NCI-H187 treated with DMSO at 0.1 percent for 48 hours (cell line): Measurements from ENCODE around the gene NR4A1.

Source experiments
- DNase-seq: peaks from one replicate; lab custom pipeline; 2025; lab: John Stamatoyannopoulos, UW

Gene NR4A1

DNA sequence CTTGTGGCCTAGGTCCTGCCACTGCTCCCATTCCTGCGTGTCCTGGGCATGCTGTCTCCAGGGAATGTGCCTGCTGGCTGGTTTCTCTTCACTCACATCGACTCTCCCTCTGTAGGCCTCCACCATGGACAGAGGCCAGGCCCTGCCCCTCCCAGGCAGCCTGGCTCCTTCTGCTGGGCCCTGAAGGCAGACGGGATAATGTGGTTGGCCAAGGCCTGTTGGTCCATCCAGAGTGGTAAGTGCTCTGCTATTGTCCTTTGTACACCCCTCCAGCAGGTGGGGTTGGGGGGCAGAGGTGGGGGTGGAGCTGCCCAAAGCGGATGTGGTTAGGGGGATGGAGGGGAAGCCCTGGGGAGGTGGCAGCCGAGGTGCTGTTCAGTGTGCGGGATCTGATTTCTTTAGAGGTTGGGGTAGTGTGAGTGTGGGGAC, 9.5 kb upstream of the NR4A1 start:
- DNase-seq = no peak

DNA sequence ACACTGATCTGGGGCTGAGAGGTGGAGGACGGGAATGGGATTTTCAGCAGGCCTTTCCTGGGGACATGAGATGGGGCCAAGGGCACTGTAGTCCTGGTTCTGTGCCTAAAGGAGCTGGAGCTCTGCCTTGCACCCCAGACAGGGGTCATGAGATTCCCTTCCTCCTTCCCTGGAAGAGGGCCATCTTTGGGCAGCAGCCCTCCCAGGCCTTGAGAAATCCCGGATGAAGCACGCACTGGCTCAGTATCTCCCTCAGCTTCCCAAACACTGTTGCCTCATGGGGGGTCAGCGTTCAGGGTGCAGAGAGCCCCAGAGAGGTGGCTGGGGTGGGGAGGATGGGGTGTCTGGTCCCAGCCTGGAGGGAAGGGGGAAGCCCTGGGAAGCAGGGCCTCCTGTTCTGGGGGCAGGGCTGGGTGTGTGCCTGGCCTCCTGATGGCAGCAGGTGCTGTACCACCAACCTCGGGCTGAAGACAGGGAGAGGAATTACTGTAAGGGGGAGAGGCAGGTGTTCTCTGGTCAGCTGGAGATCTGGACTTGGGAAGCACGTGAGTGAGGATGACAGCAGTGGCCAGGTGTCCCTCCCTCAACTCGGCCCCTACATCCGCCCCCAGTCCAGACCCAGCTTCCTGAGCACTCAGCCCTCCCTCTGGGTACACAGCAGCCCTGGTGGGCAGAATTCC, 8.4 kb upstream of the NR4A1 start:
- no peak for DNase-seq

DNA sequence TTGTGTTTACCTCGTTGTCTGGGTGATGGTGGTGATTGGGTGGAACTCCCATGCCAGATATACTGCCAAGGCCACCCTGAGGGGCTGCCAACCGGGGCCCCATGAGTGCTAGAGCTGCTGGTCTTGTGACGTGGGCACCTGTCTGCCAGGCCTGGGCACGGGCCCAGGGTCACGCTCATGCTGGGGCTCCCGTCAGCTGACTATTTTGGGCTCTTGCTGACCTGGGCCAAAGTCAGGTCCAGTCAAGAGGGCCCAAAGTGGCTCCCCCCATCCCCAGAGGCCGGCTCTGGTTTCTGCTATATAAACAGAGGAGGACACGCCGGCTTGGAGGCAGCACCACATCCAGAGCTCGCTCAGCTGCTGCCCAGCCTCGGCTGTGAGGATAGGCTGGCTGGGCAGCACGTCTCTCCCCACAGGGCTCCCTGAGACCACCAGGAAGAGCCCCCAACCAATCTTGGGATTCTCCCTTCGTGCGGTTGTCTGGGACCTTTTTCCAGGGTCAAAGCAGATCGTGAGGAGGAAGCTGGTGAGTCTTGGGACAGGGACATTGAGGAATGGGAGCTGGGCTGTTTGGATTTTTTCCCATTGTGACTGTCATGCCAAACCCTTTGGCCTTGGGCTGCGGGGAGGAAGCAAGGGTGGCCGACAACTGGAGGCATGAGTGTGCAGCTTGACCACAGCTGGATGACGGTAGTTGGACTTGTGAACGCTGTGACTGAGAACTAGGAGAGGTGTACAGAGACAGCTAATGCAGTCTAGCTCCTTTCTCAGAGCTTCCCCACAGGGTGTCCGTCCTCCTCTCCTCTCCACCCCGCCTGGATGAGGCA, 7.6 kb upstream of the NR4A1 start:
- DNase-seq = no peak

DNA sequence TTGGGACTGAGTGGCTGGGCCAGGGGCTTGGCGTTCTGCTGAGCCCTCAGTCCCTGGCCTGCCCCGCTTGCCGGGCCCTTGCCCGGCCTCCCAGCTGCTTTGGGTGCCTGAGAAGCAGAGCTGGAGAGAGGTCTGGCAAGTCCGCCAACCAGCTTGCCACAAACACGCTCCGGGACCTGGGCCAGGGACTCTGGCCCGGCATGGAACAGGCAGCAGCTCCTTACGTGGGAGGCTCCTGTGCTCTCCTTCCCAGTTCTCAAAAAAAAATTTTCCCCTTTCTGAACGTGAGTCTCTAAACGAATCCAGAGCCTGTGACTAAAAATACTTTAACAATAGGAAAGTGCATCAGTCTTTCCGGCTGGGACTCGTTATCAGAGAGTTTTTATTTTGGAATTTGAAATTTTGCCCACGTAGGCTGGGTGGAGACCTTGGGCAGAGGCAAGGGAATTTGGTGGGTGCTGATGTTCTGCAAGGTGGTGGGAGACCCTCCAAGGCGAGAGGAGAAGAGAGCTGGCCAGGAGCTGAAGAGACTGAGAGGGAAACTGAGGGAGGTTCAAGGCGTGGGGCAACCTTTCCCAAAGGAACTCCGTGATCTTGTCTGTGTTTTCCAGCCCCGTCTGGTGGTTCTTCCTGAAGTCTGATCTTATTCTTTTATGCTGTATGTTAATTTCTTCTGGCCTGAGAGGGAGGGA, 6.8 kb upstream of the NR4A1 start:
- no peak for DNase-seq

DNA sequence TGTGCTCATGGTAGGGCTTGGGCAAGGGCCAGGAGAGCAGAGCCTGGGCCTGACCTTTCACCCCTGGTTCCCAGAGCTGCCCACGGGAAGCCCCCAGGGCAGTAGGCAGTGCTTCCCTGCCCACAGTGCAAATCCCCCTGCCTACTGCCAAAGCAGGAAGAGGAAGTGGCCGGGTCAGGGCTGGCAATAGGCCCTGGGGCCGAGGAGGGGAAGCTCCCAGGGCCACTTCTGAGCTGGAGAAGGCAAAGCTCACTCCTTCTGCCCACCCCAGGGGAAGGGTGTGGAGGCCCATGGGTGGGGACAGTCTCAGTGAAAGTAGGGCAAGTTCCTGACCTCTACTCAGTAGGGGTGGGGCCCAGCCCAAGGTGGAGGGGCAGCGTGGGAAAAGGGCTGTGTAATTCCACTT, 5.4 kb upstream of the NR4A1 start:
- no peak for DNase-seq

DNA sequence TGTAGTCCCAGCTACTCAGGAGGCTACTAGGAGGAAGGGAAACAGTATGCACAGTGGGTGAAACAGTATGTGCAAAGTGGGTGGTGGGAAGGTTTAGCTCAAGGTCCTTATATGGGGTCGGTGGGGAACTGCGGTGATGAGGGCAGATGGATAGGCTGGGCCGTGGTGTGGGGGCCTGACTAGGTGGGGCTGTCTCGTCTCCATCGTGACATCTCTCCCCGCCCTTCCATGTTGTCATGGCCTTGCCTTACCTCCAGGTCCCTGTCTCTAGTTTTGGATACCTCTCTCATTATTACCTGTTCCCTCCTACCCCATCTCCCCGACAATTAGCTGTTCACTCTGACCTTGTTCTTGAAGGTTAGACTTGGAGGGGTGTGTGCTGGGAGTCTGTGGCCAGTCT, 4.4 kb upstream of the NR4A1 start:
- no peak for DNase-seq

DNA sequence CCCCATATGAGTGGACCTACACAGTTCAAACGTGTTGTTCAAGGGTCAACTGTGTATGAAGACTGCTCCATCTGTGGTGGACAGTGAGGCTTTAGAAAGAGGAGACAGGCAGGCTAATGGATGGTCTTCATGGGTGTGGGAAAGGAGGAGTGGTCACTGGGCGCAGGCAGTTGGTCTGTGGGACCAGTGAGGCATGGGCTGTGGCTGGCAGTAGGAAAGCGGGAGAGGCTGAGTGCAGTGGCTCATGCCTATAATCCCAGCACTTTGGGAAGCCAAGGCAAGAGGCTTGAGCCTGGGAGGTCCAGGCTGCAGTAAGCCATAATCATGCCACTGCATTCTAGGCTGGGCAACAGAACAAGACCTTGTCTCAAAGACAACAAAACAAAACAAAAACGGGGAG, 2.0 kb upstream of the NR4A1 start:
- no peak for DNase-seq

DNA sequence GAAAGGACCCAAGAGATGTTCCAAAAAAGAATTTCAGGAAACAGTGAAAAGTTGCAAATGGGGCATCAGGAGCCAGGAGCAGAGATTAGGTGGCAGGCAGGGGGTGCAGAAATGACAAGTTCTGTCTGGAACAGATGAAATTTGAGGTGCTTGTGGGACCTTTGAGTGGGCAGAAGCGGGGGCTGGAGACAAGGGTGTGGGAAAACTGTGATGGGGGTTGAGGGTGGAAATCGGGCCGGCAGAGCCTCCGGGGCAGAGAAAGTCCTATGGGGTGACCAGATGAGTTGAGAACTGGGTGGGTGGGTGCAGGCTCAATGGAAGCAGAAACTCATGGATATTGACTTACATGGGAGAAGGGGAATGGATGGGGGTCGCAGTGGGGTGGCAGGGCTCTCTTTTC, 1.6 kb upstream of the NR4A1 start:
- no peak for DNase-seq

DNA sequence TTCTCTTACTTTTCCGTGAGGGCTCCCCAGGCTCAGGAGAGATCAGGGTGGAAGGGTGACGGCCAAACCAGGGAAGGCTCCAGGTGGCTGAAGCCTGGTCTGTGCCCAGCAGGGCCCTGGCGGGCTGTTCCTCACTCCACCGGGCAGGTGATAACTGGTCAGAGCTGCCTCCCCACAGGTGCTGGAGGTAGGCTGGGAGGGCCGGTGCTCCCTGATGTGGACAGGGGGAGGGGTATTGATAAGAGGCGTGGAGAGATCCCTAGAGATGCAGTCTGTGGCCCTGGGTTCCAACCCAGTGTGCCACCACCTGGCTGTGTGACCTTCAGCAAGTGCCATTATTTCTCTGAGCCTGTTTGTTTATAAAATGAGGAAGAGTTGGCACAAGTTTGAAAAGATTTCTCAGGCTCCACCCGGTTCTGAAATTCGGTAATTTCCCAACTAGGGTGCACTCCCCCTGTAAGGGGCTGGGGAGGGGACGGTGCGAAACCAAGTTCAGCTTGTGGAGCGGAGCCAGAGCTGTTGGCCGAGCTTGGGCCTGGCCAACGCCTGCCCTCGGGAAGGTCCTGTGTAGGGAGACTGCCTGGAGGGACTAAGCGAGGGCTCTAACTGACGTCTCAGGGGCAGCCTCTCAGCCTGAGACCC, 1.0 kb upstream of the NR4A1 start:
- no peak for DNase-seq

DNA sequence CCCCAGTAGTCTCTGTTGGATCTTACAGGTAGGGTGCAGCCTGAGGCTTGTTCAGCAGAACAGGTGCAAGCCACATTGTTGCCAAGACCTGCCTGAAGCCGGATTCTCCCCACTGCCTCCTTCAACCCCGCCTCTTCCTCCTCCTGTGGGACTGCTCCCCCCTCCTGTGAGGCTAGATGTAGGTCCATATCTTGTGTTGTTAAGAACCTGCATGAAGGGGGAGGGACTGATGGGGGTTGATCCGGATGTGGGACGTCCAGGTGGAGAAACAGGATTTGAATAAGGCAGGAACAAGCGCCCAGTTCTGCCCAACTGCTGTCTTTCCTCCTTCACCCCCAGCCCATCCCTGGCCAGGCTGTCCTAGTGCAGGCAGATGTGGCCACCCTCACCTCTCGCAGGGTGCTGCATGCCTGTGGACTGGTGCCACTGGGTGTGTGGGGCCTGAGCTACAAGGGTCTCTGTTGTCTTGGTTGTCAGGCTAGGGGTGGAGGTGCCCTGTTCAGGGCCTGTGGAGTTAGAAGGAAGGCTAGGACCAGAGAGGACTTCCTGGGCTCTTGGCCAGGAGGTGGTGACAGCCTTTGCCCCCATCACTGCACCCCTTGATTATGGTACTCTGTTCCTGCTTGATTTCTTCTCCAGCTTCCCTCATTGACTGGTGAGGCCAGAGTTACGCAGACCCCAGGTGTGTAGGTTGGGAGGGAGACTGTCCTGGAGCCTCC, 1.4 kb downstream of the NR4A1 start:
- no peak for DNase-seq

DNA sequence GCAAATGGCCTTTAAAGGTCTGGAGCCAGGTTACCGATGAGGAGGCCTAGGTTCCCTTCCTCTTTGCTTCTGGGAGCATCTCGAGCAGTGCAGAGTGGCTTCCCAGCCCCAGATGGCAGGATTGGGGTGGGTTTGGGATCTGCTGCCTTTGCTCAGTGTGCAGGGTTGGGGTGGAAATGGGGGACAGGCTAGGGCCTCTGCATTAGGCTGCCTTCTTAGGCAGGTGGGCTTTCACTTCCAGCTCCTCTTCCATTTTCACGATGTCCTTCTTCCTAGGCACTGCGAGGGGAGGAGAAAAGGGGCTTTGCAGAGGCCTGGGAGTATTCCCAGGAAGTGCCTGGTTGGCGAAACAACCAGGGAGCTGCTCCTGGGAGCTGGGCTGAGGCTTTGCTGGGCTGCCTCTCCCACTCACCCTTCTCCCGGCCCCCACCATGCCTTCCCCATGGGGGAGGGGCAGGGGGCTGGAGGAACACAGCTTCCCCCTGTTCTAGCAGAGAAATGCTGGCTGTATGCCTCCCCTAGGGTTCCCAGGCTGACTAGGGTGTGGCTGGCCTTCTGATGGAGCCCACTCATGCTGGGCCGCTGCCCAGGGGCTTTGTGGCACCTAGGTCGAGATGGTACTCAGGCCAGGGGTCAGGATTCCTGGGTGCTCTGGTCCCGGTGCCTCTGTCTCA, 2.4 kb downstream of the NR4A1 start:
- no peak for DNase-seq

DNA sequence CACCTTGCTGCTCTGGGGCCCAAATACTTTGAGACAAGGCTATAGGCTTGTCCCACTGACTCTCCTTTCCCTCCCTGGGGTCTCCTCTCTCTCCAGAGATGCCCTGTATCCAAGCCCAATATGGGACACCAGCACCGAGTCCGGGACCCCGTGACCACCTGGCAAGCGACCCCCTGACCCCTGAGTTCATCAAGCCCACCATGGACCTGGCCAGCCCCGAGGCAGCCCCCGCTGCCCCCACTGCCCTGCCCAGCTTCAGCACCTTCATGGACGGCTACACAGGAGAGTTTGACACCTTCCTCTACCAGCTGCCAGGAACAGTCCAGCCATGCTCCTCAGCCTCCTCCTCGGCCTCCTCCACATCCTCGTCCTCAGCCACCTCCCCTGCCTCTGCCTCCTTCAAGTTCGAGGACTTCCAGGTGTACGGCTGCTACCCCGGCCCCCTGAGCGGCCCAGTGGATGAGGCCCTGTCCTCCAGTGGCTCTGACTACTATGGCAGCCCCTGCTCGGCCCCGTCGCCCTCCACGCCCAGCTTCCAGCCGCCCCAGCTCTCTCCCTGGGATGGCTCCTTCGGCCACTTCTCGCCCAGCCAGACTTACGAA, 3.1 kb downstream of the NR4A1 start:
- no peak for DNase-seq

DNA sequence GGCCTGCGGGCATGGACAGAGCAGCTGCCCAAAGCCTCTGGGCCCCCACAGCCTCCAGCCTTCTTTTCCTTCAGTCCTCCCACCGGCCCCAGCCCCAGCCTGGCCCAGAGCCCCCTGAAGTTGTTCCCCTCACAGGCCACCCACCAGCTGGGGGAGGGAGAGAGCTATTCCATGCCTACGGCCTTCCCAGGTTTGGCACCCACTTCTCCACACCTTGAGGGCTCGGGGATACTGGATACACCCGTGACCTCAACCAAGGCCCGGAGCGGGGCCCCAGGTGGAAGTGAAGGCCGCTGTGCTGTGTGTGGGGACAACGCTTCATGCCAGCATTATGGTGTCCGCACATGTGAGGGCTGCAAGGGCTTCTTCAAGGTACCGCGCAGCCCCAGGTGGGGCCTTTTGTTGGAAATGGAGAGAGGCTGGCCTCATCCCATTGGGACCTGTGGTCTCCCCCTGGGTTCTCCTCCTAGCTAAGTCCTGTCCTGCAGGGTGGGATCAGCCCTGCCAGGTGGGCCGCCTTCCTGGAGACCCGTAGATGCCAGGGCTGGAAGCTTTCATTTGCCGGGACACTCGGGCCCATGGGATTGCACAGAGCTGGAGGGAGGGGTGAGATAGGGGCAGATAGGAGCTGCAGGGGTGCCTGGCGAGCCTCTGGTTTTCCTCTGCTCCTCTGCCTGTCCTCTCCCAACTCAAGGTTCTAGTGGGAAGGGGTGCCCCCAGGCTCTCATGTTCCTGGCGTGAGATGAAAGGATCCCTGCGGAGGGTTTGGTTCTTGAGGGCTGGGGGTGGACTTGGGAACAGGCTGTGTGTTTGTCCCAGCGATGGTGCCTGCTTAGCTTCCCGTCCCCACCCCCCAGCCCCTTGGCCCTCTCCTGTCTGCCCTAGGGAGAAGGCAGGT, 3.8 kb downstream of the NR4A1 start:
- no peak for DNase-seq

DNA sequence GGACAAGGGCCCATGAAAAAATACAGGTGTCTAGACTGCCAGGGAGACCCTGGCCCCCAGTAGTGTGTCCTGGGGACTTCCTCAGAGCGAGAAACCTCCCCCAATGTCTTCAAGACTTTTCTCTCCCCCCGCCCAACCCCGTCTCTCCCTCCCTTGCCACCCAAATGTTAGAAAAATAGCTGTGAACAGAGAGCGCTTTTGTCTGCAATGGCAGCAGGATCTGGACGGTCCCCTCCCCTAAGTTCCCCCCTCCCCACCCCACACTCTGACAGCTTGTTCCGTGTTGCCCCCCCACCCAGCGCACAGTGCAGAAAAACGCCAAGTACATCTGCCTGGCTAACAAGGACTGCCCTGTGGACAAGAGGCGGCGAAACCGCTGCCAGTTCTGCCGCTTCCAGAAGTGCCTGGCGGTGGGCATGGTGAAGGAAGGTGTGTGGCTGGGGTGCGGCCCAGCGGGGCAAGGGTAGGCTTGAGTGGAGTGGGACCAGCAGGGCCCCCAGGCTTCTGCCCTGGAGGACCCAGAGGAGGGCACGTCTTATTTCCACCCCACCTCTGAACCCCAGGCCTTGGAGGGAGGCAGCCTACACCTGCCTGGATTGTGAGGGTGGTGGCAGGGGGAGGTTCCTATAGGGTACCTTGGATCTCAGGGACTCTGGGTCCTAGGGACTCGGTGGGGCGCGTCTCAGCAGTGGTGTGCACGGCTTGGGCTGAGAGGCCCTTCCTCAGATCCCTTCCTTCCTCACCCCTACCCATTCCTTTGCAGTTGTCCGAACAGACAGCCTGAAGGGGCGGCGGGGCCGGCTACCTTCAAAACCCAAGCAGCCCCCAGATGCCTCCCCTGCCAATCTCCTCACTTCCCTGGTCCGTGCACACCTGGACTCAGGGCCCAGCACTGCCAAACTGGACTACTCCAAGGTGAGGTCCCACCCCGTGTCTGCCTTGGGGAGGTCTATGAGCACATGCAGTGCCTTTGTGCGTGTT, 4.8 kb downstream of the NR4A1 start:
- DNase-seq = no peak

DNA sequence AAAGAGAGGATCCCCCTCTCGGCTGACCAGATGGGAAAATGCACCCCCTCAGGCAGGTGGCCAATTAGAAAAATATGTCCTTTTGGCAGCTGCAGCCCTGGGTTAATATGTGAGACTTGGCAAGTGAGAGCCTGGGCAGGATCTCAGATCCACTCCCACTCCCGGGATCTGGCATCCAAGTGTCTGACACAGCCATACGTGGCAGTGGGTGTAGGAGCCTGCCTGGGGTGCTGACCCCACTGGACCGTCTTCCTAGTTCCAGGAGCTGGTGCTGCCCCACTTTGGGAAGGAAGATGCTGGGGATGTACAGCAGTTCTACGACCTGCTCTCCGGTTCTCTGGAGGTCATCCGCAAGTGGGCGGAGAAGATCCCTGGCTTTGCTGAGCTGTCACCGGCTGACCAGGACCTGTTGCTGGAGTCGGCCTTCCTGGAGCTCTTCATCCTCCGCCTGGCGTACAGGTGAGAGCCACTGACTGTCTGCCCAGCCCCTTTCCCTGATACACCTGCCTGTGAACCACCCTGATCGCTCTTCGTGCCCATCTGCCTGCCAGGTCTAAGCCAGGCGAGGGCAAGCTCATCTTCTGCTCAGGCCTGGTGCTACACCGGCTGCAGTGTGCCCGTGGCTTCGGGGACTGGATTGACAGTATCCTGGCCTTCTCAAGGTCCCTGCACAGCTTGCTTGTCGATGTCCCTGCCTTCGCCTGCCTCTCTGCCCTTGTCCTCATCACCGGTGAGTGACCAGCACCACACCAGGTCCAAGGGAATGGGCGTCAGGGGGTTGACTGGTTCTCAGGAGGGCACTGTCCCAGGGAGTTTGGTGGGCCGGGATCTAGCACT, 5.8 kb downstream of the NR4A1 start:
- DNase-seq = no peak

DNA sequence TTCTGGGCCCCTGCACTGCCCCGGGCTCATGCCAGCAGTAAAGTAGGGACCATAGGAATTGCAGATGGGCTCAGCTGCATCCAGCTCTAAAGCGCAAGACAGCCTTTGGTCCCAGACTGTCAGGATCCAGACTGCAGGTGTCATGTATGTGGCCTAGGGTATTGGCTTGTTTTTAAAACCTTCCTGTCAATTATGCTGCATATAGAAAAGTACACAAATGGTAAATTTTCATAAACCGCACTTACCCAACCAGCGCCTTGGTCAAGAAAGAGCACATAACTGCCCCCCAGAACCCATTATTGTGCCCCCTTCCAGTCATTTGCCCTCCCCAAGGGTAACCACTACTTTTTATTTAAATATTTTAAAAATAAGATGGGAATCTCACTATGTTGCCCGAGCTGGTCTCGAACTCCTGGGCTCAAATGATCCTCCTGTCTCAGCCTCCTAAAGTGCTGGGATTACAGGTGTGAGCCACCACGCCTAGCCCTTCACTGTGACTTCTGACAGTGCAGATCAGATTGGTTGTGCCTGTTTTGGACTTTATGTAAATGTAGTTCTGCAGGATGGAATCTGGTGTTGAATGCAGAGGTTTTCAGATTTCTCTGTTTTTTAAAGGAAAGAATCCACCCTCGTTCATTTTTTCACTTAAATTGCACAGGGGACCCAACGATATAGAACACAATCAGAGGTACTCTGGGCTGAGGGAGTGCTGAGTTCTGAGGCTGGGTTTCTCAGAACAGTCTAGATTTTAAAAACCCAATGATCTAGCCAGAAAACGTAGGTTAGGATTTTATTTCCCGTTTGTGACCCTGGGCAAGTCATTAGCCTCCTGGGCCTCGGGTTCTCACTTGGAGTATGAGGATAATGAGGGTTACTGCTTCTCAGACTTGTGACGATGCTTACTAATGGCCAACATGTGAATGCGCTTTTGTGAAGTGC, 6.7 kb downstream of the NR4A1 start:
- DNase-seq = no peak
